ENCODE measurements around the gene TGFBR3L. TPM values are rescaled to one million over a fixed set of nuclear protein-coding genes. Genes with fewer than 3 reads are reported as not detected.

The TGFBR3L gene
- total and polyA plus RNA-seq, 10 of the 15 experiments (the other 5 are each of a cell fraction or from before 2014, with no cell fraction given) = 0.20 to 0.23 TPM; not detected in 8

DNA sequence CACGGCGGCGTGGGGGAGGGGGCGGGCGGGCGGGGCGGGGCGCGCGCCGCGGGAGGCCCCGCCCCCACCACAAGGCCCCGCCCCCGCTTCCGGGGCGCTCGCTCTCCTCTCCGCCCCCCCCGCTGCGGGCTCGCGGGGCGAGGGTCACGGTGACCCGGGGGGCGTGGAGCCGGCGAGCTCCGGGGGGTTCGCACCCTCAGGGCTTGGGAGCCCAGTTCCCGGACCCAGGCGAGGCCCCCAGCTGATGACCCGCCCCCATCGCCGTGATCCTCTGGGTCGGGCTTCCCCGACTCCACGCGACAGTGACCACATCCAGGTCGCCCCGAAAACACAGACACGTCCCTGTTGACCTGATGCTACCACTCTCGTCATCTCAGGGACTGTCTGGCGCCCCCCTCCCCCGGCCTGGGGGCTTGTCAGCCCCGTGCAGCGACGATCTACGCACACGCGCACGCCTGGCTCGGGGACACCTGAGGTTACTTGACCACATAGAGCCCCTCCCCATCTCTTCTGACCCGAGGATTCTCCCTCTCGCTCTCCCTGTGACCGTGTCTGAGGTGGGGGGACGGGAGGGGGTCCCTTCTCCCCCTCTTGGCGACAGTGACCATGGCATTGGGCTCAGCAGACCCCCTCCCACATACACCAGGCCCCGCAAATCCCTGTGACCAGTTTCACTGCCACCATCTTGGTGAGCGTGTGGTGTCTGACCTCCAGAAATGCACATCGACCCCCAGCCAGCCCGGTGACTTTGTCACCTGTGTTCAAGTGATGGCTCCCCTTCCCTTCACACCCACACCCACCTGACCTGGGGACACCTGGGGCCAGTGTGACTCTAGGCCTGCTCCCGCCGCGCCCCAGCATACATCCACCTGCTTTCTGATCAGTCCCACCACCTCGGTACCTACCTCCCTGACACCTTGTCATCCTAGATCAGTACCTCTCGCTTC is 10.3 kb upstream of the TGFBR3L start:
- intact Hi-C loops (cut with micrococcal nuclease; ENCODE audit: unreplicated experiment) = loop anchor here (10.0 kb wide), 1 partner anchor 220 kb away; the partner anchor contains the start of gene TRAPPC5
- WGBS (ENCODE audit: insufficient coverage, insufficient replicate concordance, low lambda C conversion rate, missing lambda C conversion rate) = 15% methylated on average over 36 of the region's 68 CpGs
- H3K4me3 ChIP-seq = peak overlapping the region; percentile 95
- peak overlapping the region; percentile 81 for H3K27ac ChIP-seq (ENCODE audit: control insufficient read depth, insufficient read depth)
- H3K4me1 ChIP-seq (ENCODE audit: control insufficient read depth, insufficient read depth, low read length) = peaks cover 14% of the 10 kb centered on the region
- H3K9ac ChIP-seq (ENCODE audit: control insufficient read depth, insufficient read depth, low read length) = peak overlapping the region; percentile 93
- peaks cover 9% of the 10 kb centered on the region; the same call in 1 of the 2 replicates for H4K20me1 ChIP-seq (ENCODE audit: control insufficient read depth, insufficient read depth)
- H3K4me2 ChIP-seq (ENCODE audit: control insufficient read depth, insufficient read depth) = peak overlapping the region; percentile 98
- DNase-seq (ENCODE audit: low read depth, low spot score) = no peak
- RAD21 ChIA-PET (ENCODE audit: unreplicated experiment) = interaction anchor here (0.6 to 1.6 kb wide), 6 partner anchors 16 to 162 kb away, joined by 3 to 17 read pairs (median 3); partner anchors contain the start of genes SNAPC2 and TIMM44
- no TSS peak for BruUV-seq (replicated peaks)
- in situ Hi-C loops (cut with MboI) = no loop called here
- peaks cover 36% of the 10 kb centered on the region for H3K79me2 ChIP-seq (ENCODE audit: control insufficient read depth, insufficient read depth, low read length)
- POLR2A ChIA-PET = interaction anchor here (0.6 to 1.6 kb wide), 5 partner anchors 16 to 1513 kb away, joined by 4 to 27 read pairs (median 7); partner anchors contain the start of gene SNAPC2
- H3K27me3 ChIP-seq (replicated peaks in 1 of 2; ENCODE audit: control insufficient read depth in 2 of 2, insufficient read depth in 2 of 2, low read length in 1 of 2) = no peaks in the 10 kb centered on the region
- H3K36me3 ChIP-seq (ENCODE audit: control insufficient read depth in 2 of 2, insufficient read depth in 2 of 2, low read length in 1 of 2) = peaks cover 0 to 2% of the 10 kb centered on the region in 2 experiments; a peak in 1 of 4 replicates
- SMC1A ChIA-PET (ENCODE audit: uncharacterized antibody, unreplicated experiment) = interaction anchor here (1.2 kb wide), 1 partner anchor 16 kb away, joined by 13 read pairs; the partner anchor contains the start of gene SNAPC2
- FAIRE-seq = no peak
- CTCF ChIA-PET = interaction anchor here (0.7 to 3.3 kb wide), 8 partner anchors 13 to 336 kb away, joined by 4 to 13 read pairs (median 6); partner anchors contain the start of genes SNAPC2, TIMM44 and TRAPPC5
- H3K9me3 ChIP-seq (replicated peaks; ENCODE audit: control insufficient read depth, insufficient read depth, low read length) = no peaks in the 10 kb centered on the region
- peak overlapping the region; percentile 82 for H2AFZ ChIP-seq (ENCODE audit: control insufficient read depth, low read depth, low read length)
- peak; percentile 59 for ATAC-seq
- no peak for TF ChIP-seq TCF7 (IDR thresholded peaks at IDR 0.05; ENCODE audit: borderline replicate concordance)
- TF ChIP-seq, protein P1, sequence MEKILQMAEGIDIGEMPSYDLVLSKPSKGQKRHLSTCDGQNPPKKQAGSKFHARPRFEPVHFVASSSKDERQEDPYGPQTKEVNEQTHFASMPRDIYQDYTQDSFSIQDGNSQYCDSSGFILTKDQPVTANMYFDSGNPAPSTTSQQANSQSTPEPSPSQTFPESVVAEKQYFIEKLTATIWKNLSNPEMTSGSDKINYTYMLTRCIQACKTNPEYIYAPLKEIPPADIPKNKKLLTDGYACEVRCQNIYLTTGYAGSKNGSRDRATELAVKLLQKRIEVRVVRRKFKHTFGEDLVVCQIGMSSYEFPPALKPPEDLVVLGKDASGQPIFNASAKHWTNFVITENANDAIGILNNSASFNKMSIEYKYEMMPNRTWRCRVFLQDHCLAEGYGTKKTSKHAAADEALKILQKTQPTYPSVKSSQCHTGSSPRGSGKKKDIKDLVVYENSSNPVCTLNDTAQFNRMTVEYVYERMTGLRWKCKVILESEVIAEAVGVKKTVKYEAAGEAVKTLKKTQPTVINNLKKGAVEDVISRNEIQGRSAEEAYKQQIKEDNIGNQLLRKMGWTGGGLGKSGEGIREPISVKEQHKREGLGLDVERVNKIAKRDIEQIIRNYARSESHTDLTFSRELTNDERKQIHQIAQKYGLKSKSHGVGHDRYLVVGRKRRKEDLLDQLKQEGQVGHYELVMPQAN (conservative IDR thresholded peaks at IDR 0.05) = peak; percentile 69; the same call in 1 of the 2 replicates
- 0 out of 2 replicates have a peak, but pooled peaks have one; percentile 13 for TF ChIP-seq CHD2 (IDR thresholded peaks at IDR 0.05; ENCODE audit: borderline replicate concordance, low read depth, low read length)
- TF ChIP-seq IKZF1 (conservative IDR thresholded peaks at IDR 0.05) = no peak
- TF ChIP-seq NR2F1 (conservative IDR thresholded peaks at IDR 0.05) = peak; percentile 96
- TF ChIP-seq BHLHE40 (IDR thresholded peaks at IDR 0.05; ENCODE audit: borderline replicate concordance in 1 of 2, low read depth in 2 of 2, low read length in 1 of 2) = peak in 1 of 2 experiments; percentile 77; a peak in 2 of 4 replicates
- TF ChIP-seq, protein P2, sequence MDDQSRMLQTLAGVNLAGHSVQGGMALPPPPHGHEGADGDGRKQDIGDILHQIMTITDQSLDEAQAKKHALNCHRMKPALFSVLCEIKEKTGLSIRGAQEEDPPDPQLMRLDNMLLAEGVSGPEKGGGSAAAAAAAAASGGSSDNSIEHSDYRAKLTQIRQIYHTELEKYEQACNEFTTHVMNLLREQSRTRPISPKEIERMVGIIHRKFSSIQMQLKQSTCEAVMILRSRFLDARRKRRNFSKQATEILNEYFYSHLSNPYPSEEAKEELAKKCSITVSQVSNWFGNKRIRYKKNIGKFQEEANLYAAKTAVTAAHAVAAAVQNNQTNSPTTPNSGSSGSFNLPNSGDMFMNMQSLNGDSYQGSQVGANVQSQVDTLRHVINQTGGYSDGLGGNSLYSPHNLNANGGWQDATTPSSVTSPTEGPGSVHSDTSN (IDR thresholded peaks at IDR 0.05; ENCODE audit: insufficient replicate concordance, low read depth, low read length) = no peak
- peak; percentile 72 for TF ChIP-seq DPF2 (IDR thresholded peaks at IDR 0.05)
- peak; percentile 24; the same call in 1 of the 2 replicates for TF ChIP-seq MTA2 (IDR thresholded peaks at IDR 0.05; ENCODE audit: low read depth)
- TF ChIP-seq SIN3A (IDR thresholded peaks at IDR 0.05; ENCODE audit: low read depth, low read length) = peak; percentile 70; the same call in 1 of the 2 replicates
- no peak for TF ChIP-seq IRF4 (IDR thresholded peaks at IDR 0.05; ENCODE audit: low read depth, low read length)
- TF ChIP-seq MXI1 (IDR thresholded peaks at IDR 0.05; ENCODE audit: low read depth, low read length) = peak; percentile 28; the same call in 1 of the 2 replicates
- TF ChIP-seq RUNX3 (IDR thresholded peaks at IDR 0.05; ENCODE audit: low read length) = peak; percentile 56
- peak; percentile 52; the same call in 1 of the 2 replicates for TF ChIP-seq LARP7 (IDR thresholded peaks at IDR 0.05)
- TF ChIP-seq BACH1 (IDR thresholded peaks at IDR 0.05; ENCODE audit: borderline replicate concordance) = peak; percentile 66; the same call in 1 of the 2 replicates
- no peak for TF ChIP-seq CBX5 (IDR thresholded peaks at IDR 0.05; ENCODE audit: low read depth)
- TF ChIP-seq, protein P3, sequence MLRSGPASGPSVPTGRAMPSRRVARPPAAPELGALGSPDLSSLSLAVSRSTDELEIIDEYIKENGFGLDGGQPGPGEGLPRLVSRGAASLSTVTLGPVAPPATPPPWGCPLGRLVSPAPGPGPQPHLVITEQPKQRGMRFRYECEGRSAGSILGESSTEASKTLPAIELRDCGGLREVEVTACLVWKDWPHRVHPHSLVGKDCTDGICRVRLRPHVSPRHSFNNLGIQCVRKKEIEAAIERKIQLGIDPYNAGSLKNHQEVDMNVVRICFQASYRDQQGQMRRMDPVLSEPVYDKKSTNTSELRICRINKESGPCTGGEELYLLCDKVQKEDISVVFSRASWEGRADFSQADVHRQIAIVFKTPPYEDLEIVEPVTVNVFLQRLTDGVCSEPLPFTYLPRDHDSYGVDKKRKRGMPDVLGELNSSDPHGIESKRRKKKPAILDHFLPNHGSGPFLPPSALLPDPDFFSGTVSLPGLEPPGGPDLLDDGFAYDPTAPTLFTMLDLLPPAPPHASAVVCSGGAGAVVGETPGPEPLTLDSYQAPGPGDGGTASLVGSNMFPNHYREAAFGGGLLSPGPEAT (IDR thresholded peaks at IDR 0.05; ENCODE audit: low read depth) = peak; percentile 47; the same call in 1 of the 2 replicates
- peak; percentile 58 for TF ChIP-seq NR2C1 (IDR thresholded peaks at IDR 0.05)

Data from GM12878 (cell line).